ENCODE results near the gene ABCG8.

DNA sequence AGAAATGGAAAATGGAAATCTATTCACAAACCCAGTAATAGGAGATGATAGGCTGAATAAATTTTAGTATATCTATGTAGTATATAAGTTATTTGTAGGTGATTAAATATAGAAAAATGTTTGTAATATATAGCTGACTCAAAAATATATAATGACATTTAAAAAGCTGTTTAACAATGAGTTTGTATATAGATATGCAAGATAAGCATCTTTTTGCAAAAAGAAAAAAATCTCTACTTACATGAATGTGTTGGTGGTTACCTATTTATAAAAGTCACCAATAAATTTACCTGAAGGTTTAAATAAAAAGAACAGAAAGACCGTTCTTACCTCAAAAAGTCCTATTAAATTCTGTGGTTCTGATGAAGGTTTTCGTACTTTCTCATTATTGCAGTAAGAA is 85.7 kb downstream of the ABCG8 start:
- TF ChIP-seq, protein P1, sequence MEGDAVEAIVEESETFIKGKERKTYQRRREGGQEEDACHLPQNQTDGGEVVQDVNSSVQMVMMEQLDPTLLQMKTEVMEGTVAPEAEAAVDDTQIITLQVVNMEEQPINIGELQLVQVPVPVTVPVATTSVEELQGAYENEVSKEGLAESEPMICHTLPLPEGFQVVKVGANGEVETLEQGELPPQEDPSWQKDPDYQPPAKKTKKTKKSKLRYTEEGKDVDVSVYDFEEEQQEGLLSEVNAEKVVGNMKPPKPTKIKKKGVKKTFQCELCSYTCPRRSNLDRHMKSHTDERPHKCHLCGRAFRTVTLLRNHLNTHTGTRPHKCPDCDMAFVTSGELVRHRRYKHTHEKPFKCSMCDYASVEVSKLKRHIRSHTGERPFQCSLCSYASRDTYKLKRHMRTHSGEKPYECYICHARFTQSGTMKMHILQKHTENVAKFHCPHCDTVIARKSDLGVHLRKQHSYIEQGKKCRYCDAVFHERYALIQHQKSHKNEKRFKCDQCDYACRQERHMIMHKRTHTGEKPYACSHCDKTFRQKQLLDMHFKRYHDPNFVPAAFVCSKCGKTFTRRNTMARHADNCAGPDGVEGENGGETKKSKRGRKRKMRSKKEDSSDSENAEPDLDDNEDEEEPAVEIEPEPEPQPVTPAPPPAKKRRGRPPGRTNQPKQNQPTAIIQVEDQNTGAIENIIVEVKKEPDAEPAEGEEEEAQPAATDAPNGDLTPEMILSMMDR (IDR thresholded peaks at IDR 0.05), result no peak
- no peak for TF ChIP-seq POLR2A (IDR thresholded peaks at IDR 0.05)
